ENCODE measurements around the gene MTMR3. TPM values are rescaled to one million over a fixed set of nuclear protein-coding genes. Genes with fewer than 3 reads are reported as not detected.

The MTMR3 gene
- total RNA-seq, 1 experiment from 2014 or later = 27.0 TPM

DNA sequence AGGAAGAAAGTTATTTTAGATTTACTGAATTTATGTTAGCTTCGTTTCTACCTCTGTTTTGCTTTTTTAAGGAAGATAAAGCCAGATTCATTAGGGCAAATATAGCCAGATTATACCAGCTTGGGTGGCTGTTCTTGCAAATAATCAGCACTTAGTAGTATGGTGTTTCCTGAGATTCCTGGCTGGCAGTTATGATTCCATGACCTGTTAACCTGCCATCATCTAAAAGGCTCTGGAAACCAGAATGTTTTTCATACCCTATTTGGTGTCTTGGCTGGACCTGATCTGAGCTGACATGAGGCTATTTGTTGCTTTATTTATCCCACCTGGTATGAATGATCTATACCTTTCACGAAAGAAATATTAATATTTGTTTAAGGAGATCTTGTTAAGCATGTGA, 114.5 kb downstream of the MTMR3 start:
- H3K4me1 ChIP-seq (ENCODE audit: control insufficient read depth in 1 of 2, insufficient read depth in 2 of 2, low read length in 2 of 2) = peaks cover 0 to 24% of the 10 kb centered on the region in 2 experiments; a peak in 3 of 4 replicates
- no peaks in the 10 kb centered on the region for H3K9me2 ChIP-seq (ENCODE audit: insufficient read depth)
- H3K4me3 ChIP-seq (replicated peaks in 1 of 2; ENCODE audit: low read depth in 1 of 2, low read length in 2 of 2) = no peak overlapping the region
- H3K9ac ChIP-seq (ENCODE audit: low read length) = no peak overlapping the region
- no TSS peak for BruUV-seq (replicated peaks)
- H3K36me3 ChIP-seq (ENCODE audit: control insufficient read depth in 1 of 2, insufficient read depth in 2 of 2, low read length in 2 of 2) = no peaks in the 10 kb centered on the region
- no peak for DNase-seq (ENCODE audit: low read depth, low spot score)
- H4K20me1 ChIP-seq (ENCODE audit: insufficient read depth) = no peaks in the 10 kb centered on the region
- ChIA-PET POLR2A (no interaction called here), RAD21 (ENCODE audit: low non-redundant PET in 1 of 2, low total read pairs in 2 of 2, uncharacterized antibody in 2 of 2, unreplicated experiment in 2 of 2) (no interaction called here), CTCF (interaction anchor here (3.3 kb wide), 1 partner anchor 8 kb away, joined by 25 read pairs; no protein-coding TSS in a partner anchor)
- H3K27ac ChIP-seq (ENCODE audit: low read depth, low read length) = no peak overlapping the region
- intact Hi-C loops (cut with micrococcal nuclease) = no loop called here
- H3K79me2 ChIP-seq (ENCODE audit: insufficient read depth, low read length) = no peaks in the 10 kb centered on the region
- no peak overlapping the region for H2AFZ ChIP-seq (ENCODE audit: low read depth, low read length, poor library complexity, severe bottlenecking)
- TF ChIP-seq ZFX (IDR thresholded peaks at IDR 0.05) (no peak), POLR2A (IDR thresholded peaks at IDR 0.05; ENCODE audit: borderline replicate concordance, extremely low read depth, insufficient read depth, insufficient read length) (no peak), EGR1 (IDR thresholded peaks at IDR 0.05; ENCODE audit: low read depth) (no peak), POLR2AphosphoS5 (IDR thresholded peaks at IDR 0.05; ENCODE audit: low read depth, low read length) (no peak), SP1 (IDR thresholded peaks at IDR 0.05; ENCODE audit: low read depth) (no peak), MAX (IDR thresholded peaks at IDR 0.05) (no peak), SRF (IDR thresholded peaks at IDR 0.05; ENCODE audit: low read depth) (no peak), TCF7L2 (IDR thresholded peaks at IDR 0.05; ENCODE audit: borderline replicate concordance, extremely low read depth, insufficient read depth, insufficient read length) (no peak), EZH2phosphoT487 (IDR thresholded peaks at IDR 0.05; ENCODE audit: borderline replicate concordance) (no peak), CTCF (IDR thresholded peaks at IDR 0.05 in 2 of 3, conservative IDR thresholded peaks at IDR 0.05 in 1 of 3; ENCODE audit: borderline replicate concordance in 1 of 3, insufficient read depth in 1 of 3, low read depth in 2 of 3, low read length in 2 of 3) (no peak)
- TF ChIP-seq, protein P1, sequence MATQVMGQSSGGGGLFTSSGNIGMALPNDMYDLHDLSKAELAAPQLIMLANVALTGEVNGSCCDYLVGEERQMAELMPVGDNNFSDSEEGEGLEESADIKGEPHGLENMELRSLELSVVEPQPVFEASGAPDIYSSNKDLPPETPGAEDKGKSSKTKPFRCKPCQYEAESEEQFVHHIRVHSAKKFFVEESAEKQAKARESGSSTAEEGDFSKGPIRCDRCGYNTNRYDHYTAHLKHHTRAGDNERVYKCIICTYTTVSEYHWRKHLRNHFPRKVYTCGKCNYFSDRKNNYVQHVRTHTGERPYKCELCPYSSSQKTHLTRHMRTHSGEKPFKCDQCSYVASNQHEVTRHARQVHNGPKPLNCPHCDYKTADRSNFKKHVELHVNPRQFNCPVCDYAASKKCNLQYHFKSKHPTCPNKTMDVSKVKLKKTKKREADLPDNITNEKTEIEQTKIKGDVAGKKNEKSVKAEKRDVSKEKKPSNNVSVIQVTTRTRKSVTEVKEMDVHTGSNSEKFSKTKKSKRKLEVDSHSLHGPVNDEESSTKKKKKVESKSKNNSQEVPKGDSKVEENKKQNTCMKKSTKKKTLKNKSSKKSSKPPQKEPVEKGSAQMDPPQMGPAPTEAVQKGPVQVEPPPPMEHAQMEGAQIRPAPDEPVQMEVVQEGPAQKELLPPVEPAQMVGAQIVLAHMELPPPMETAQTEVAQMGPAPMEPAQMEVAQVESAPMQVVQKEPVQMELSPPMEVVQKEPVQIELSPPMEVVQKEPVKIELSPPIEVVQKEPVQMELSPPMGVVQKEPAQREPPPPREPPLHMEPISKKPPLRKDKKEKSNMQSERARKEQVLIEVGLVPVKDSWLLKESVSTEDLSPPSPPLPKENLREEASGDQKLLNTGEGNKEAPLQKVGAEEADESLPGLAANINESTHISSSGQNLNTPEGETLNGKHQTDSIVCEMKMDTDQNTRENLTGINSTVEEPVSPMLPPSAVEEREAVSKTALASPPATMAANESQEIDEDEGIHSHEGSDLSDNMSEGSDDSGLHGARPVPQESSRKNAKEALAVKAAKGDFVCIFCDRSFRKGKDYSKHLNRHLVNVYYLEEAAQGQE (IDR thresholded peaks at IDR 0.05; ENCODE audit: low read depth) = no peak
- no peaks in the 10 kb centered on the region for H3K27me3 ChIP-seq (ENCODE audit: insufficient read depth, low read length)
- no peaks in the 10 kb centered on the region for H3K9me3 ChIP-seq (ENCODE audit: control insufficient read depth in 1 of 2, insufficient read depth in 1 of 2, low read depth in 1 of 2, low read length in 2 of 2)
- H3K4me2 ChIP-seq (ENCODE audit: low read length) = no peak overlapping the region
- no peak for ATAC-seq

Data from HCT116 (cell line).